ENCODE results near the gene DEFB124.

The DEFB124 gene

GRCh38 chr20:31418307-31418706, 56.6 kb downstream of the DEFB124 start:
- DNase-seq, result no peak

GRCh38 chr20:31415653-31416052, 59.3 kb downstream of the DEFB124 start:
- DNase-seq, result no peak
